Adrenal gland (tissue), 5 donors: ENCODE data around the gene RYR3.

Experiments
- POLR2A ChIP-seq, 2 donors: fragments of 450-650 bp; IDR thresholded peaks; one replicate each; pipeline ENCODE4 v1.6.1; 2017; ENCODE audit warnings: antibody characterized with exemption in 2 of 2, mild to moderate bottlenecking in 2 of 2, moderate library complexity in 1 of 2
- TF ChIP-seq, protein P1 (sequence below), 6 experiments: fragments of 450-650 bp in 4 of 6; fragments of 200-600 bp in 2 of 6; sonication (generic) in 1 of 6; IDR thresholded peaks; 1 replicate in 5 of 6; 2 replicates in 1 of 6; pipeline versions ENCODE4 v1.5.1 to v1.8.0; 2016 to 2021; ENCODE audit warnings: antibody characterized with exemption in 6 of 6, mild to moderate bottlenecking in 2 of 6, moderate library complexity in 1 of 6
- donor health status: DM: no; HTN: no; CAD: no.

DNA sequence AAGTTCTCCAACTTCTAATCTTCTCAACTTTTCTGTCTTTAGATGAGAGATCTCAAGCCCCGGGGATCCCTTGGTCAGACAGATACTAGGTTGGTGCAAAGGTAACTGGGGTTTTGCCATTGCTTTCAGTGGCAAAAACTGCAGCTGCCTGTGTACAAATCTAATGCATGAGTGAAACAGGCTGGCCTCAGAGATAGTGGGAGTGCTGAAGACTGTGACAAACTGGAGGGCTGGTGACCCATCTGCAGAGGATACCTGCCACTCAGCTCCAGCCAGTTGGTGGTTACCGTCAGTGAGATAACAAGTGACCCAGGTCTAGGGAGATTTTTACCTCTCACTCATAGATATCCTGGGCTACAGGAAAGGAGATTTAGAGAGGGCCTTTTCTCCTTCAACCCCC, 85.7 kb downstream of the RYR3 start:
- no peak for TF ChIP-seq POLR2A (IDR thresholded peaks at IDR 0.05)
- TF ChIP-seq, protein P1, sequence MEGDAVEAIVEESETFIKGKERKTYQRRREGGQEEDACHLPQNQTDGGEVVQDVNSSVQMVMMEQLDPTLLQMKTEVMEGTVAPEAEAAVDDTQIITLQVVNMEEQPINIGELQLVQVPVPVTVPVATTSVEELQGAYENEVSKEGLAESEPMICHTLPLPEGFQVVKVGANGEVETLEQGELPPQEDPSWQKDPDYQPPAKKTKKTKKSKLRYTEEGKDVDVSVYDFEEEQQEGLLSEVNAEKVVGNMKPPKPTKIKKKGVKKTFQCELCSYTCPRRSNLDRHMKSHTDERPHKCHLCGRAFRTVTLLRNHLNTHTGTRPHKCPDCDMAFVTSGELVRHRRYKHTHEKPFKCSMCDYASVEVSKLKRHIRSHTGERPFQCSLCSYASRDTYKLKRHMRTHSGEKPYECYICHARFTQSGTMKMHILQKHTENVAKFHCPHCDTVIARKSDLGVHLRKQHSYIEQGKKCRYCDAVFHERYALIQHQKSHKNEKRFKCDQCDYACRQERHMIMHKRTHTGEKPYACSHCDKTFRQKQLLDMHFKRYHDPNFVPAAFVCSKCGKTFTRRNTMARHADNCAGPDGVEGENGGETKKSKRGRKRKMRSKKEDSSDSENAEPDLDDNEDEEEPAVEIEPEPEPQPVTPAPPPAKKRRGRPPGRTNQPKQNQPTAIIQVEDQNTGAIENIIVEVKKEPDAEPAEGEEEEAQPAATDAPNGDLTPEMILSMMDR (IDR thresholded peaks at IDR 0.05) = no peak
